T-helper 22 cell (primary cell): ENCODE results near the gene RMDN3.

Source experiments
- DNase-seq: peaks from one replicate; pipeline ENCODE4 v3.0.0-alpha.2; 2020; ENCODE audit warnings: low read depth

The RMDN3 gene

GRCh38 chr15:40754883-40755811 lies at the start of gene RMDN3:
RMDN3 (minus strand) TSS chr15:40755254; CDS start chr15:40754783, 471 bp downstream.
- DNase-seq: peak; percentile 83

GRCh38 chr15:40803688-40804087 lies 48.6 kb upstream of the RMDN3 start:
- no peak for DNase-seq

GRCh38 chr15:40803076-40803475 lies 48.0 kb upstream of the RMDN3 start:
- DNase-seq: no peak

- DNase-seq: no peak
Observed at GRCh38 chr15:40799523-40799922, 44.5 kb upstream of the RMDN3 start.

GRCh38 chr15:40796512-40796911 lies 41.5 kb upstream of the RMDN3 start:
- DNase-seq: no peak

- no peak for DNase-seq
Observed at GRCh38 chr15:40796041-40796440, 41.0 kb upstream of the RMDN3 start.

- no peak for DNase-seq
Observed at GRCh38 chr15:40793216-40793989, 38.3 kb upstream of the RMDN3 start.

- DNase-seq: no peak
Observed at GRCh38 chr15:40792394-40792793, 37.3 kb upstream of the RMDN3 start.

GRCh38 chr15:40790718-40791117 lies 35.7 kb upstream of the RMDN3 start:
- no peak for DNase-seq

GRCh38 chr15:40789999-40790398 lies 34.9 kb upstream of the RMDN3 start:
- no peak for DNase-seq

- no peak for DNase-seq
Observed at GRCh38 chr15:40789119-40789518, 34.1 kb upstream of the RMDN3 start.

GRCh38 chr15:40787991-40788390 lies 32.9 kb upstream of the RMDN3 start:
- no peak for DNase-seq

GRCh38 chr15:40787344-40787841 lies 32.3 kb upstream of the RMDN3 start:
- peak; percentile 32 for DNase-seq

GRCh38 chr15:40785814-40786213 lies 30.8 kb upstream of the RMDN3 start:
- DNase-seq: no peak

GRCh38 chr15:40785164-40785563 lies 30.1 kb upstream of the RMDN3 start:
- DNase-seq: no peak

- peak; percentile 59 for DNase-seq
Observed at GRCh38 chr15:40782609-40783227, 27.7 kb upstream of the RMDN3 start.

- no peak for DNase-seq
Observed at GRCh38 chr15:40776537-40777141, 21.6 kb upstream of the RMDN3 start.

- no peak for DNase-seq
Observed at GRCh38 chr15:40775740-40776536, 20.9 kb upstream of the RMDN3 start.

GRCh38 chr15:40775007-40775406 lies 20.0 kb upstream of the RMDN3 start:
- DNase-seq: no peak

GRCh38 chr15:40773902-40774301 lies 18.8 kb upstream of the RMDN3 start:
- no peak for DNase-seq

- DNase-seq: no peak
Observed at GRCh38 chr15:40773496-40773895, 18.4 kb upstream of the RMDN3 start.
